ENCODE data around the gene NTN5.

DNA sequence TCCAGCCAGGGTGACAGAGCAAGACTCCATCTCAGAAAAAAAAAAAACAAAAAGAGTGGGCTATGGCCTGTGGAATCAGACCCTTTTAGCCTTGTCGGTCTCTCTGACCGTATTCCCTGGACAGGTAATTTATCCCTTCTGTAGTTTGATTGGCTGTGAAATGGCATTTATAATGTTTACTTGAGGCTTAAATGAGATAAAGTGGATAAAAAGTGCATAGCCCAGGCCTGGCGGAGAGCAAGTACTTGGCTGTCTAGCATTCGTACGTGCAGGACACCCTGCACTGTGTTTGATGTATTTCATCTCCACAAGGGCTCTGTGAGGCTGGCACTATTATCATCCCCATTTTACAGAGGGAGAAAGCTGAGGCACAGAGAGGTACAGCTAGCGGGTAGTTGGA, 7.0 kb downstream of the NTN5 start:
- TF ChIP-seq EP300 (IDR thresholded peaks at IDR 0.05): no peak
- no peak for TF ChIP-seq CTCF (IDR thresholded peaks at IDR 0.05)
- no peak for TF ChIP-seq POLR2A (IDR thresholded peaks at IDR 0.05)
- TF ChIP-seq POLR2AphosphoS5 (IDR thresholded peaks at IDR 0.05): no peak
